Suprapubic skin (tissue), 3 donors: Measurements from ENCODE around the gene MCM5.
"Not testable (repeated sequence)": the region's sequence is repeated elsewhere in the genome, so short reads cannot be mapped to it uniquely, and the experiment has no call there.

Experiments
- POLR2A ChIP-seq, 2 donors: fragments of 450-650 bp; IDR thresholded peaks; one replicate each; pipeline ENCODE4 v1.6.1; 2017; ENCODE audit warnings: antibody characterized with exemption in 2 of 2, mild to moderate bottlenecking in 2 of 2, moderate library complexity in 2 of 2
- TF ChIP-seq, protein P1 (sequence below), 2 donors: fragments of 200-600 bp in 1 of 2; fragments of 450-650 bp in 1 of 2; sonication (generic) in 1 of 2; IDR thresholded peaks; one replicate each; pipeline ENCODE4 v1.5.1; 2016 to 2019; ENCODE audit warnings: antibody characterized with exemption in 2 of 2, mild to moderate bottlenecking in 1 of 2, moderate library complexity in 1 of 2

DNA sequence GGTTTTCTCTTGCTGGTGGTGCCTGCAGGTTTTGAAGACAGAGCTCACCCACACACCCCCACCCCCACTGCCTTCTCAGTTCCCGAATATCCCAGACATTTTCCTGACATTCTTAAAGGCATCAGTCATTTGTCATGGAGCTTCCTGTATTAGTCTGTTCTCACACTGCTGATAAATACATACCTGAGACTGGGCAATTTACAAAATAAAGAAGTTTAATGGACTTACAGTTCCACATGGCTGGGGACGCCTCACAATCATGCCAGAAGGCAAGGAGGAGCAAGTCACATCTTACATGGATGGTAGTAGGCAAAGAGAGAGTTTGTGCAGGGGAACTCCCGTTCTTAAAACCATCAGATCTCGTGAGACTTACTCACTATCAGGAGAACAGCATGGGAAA lies 71.6 kb downstream of the MCM5 start:
- TF ChIP-seq, protein P1, sequence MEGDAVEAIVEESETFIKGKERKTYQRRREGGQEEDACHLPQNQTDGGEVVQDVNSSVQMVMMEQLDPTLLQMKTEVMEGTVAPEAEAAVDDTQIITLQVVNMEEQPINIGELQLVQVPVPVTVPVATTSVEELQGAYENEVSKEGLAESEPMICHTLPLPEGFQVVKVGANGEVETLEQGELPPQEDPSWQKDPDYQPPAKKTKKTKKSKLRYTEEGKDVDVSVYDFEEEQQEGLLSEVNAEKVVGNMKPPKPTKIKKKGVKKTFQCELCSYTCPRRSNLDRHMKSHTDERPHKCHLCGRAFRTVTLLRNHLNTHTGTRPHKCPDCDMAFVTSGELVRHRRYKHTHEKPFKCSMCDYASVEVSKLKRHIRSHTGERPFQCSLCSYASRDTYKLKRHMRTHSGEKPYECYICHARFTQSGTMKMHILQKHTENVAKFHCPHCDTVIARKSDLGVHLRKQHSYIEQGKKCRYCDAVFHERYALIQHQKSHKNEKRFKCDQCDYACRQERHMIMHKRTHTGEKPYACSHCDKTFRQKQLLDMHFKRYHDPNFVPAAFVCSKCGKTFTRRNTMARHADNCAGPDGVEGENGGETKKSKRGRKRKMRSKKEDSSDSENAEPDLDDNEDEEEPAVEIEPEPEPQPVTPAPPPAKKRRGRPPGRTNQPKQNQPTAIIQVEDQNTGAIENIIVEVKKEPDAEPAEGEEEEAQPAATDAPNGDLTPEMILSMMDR (IDR thresholded peaks at IDR 0.05) = not testable (repeated sequence)
- not testable (repeated sequence) for TF ChIP-seq POLR2A (IDR thresholded peaks at IDR 0.05)
